DMS 273 (cell line): Measurements from ENCODE around the gene CCNDBP1.
"Not testable (repeated sequence)": the region's sequence is repeated elsewhere in the genome, so short reads cannot be mapped to it uniquely, and the experiment has no call there.

ENCODE experiments used
- DNase-seq: peaks from one replicate; lab custom pipeline; 2025; ENCODE audit not compliant: unreplicated experiment; lab: John Stamatoyannopoulos, UW

CCNDBP1 gene, protein sequence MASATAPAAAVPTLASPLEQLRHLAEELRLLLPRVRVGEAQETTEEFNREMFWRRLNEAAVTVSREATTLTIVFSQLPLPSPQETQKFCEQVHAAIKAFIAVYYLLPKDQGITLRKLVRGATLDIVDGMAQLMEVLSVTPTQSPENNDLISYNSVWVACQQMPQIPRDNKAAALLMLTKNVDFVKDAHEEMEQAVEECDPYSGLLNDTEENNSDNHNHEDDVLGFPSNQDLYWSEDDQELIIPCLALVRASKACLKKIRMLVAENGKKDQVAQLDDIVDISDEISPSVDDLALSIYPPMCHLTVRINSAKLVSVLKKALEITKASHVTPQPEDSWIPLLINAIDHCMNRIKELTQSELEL

DNA sequence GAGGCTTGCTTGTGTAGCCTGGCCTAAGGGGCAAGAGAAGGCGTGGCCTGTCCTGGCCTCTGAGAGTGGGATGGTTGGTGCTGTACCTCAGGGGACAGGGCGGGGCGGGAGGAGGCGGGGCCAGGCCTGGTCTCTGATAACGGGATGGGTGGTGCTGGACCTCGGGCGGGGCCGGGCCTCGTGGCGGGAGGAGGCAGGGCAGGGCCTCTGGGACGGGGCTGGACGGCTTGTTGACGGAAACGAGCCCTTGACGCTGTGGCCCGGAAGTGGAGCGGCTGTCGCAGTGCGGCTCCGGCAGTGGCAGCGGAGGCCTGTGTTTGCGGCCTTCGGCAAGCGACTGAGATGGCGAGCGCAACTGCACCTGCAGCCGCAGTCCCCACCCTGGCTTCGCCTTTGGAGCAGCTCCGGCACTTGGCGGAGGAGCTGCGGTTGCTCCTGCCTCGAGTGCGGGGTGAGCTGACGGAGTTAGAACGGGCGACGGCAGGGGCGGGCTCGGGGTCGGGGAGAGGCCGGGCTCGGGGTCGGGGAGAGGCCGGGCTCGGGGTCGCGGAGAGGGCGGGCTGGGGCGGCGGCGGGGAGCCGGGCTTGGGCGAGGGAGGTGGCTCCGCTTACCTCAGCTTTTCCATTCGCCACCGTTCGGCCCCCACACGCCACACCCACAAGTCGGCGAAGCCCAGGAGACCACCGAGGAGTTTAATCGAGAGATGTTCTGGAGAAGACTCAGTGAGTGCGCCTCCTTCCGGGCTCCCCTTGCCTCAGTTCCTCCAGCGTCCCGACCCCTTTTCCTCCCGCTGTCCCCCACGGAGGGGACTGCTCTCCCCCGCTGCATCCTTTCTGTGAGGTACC lies at the start of gene CCNDBP1:
Gene CCNDBP1 (plus strand): TSS at position 247 of the 846 bp plus-strand sequence. CDS start 96 bp downstream, at position 343.
- peak; percentile 90 for DNase-seq

DNA sequence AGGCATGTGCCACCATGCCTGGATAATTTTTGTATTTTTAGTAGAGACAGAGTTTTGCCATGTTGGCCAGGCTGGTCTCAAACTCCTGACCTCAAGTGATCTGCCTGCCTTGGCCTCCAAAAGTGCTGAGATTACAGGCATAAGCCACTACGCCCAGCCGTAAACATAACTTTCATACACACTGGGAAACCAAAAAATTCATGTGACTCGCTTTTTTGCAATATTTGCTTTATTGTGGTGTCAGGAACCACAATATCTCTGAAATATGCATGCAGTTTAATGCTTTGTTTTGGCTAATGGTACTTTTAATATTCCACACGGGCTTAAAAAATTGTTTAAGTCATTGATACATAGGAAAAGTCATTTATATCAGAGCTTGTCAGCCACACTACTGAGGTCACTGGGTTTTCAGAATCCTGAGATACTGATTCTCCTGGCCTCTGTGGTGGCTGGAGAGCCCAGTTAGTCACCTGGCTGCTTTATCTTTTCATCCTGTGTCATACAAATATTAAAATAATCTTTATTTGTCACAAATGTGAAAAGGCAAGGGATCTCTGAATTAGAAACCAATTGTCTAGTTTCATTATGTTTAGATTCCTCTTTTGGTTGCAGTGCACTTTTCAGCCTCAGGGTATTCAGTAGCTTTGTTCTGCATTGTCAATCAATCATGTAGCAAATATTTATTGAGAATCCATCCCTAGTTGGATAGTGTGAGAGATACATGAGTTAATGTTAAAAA lies 41.8 kb upstream of the CCNDBP1 start:
- DNase-seq, result no peak

DNA sequence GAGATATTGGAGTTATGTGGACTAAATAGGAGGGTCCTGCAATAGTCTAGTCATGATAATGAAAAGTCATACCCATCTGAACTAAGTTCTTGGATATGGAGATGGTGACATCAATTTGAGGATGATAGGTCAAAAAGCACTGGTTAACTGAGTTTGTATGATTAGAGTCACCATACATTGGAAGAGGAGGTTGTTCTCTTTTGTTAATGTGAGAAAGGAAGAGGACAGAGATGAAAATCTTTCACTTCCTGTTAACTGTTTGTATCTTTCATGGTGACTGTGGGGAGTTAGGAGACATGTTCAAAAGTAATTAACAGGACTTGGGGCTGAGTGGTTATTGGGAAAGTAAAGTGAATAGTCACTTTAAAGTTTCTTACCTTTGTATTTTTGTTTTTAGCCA lies 40.7 kb upstream of the CCNDBP1 start:
- DNase-seq, result no peak

DNA sequence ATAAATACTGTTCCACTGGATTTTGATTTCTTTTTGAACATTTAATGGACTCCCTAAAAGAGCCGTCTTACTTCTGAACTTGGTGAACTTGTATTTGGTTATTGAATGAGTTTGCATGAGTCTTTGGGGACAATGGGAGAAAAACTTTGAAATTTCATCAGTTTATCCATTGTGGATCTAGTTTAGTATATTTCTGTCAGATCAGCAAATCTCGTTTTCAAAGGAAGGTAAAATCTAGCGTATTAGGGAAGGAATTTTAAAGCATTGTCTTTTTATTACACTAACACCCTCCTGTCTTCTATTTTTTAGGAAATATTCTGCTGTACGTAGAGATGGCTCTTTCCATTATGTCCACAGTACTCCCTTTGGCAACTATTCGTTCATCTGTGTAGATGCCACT lies 39.0 kb upstream of the CCNDBP1 start:
- no peak for DNase-seq

DNA sequence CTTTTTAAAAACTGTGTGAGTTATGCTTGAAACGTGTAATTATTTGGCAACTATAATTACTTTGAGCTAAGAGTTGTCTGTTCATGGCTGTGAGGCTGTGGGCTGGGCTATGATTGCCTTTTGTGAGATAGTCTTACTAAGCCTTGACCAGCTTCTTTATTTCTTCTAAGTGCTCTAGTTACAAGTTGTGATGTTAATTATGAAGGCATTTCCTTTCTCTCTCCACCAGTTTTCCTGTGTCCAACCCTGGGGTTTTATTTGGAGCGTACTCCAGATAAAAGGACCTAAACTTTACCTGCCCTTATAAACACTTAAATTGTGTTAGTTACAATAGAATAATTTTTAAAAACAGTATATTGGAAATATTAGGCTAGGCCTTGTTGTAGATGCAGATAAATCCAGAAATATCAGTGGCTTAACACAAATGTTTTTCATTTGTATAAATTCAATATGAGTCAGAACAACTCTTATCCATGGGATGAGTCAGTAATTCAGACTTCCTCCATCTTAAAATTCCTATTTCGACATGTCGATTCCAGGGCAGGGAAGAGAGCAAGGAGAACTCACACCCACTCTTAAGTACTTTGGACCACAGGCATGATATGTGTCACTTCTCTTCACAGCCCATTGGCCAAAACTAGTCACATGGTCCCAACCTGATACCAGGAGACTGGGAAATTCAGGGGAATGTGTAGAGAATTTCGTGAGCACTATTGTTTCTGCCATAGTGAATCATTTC lies 34.8 kb upstream of the CCNDBP1 start:
- DNase-seq, result no peak

DNA sequence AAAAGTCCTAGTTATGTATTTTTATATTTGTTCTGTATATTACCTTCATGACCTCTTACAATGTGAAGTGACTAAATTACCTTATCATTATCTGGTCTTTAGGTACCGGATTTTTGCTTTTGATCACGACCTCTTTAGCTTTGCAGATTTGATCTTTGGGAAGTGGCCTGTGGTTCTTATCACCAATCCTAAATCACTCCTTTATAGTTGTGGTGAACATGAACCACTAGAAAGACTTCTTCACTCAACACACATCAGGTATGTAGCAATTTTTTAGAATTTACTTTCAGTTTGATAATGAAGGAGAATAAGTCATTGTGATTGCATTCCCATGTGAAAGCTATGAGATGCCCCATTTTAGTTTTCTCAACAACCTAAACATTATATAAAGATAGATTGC lies 33.5 kb upstream of the CCNDBP1 start:
- DNase-seq, result no peak

DNA sequence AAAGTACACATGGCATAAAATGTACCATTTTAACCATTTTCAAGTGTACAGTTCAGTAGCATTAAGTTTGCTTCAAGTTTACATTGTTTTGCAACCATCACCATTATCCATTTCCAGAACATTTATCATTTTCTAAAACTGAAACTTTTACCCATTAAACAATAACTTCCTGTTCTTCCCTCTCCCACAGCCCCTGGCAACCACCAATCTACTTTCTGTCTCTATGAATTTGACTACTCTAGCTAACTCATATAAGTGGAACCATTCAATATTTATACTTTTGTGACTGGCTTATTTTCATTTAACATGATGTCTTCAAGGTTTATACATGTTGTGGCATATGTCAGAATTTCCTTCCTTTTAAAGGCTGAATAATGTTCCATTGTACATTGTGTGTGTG lies 31.9 kb upstream of the CCNDBP1 start:
- DNase-seq, result no peak

DNA sequence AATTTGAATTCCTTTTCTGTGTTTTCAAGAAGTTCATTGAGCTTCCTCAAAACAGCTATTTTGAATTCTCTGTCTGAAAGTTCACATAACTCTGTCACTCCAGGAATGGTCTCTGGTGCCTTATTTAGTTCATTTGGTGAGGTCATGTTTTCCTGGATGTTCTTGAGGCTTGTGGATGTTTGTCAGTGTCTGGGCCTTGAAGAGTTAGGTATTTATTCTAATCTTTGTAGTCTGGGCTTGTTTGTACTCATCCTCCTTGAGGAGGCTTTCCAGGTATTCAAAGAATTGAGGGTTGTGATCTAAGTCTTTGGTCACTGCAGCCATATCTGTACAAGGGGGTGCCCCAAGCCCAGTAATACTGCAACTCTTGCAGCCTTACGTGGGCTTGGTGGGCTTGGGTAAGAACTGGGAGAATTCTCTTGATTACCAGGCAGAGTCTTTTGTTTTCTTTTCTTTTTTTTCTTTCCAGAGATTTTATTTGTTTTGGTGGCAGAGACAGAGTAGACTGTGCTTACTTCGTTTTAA lies 19.3 kb upstream of the CCNDBP1 start:
- DNase-seq, result no peak

DNA sequence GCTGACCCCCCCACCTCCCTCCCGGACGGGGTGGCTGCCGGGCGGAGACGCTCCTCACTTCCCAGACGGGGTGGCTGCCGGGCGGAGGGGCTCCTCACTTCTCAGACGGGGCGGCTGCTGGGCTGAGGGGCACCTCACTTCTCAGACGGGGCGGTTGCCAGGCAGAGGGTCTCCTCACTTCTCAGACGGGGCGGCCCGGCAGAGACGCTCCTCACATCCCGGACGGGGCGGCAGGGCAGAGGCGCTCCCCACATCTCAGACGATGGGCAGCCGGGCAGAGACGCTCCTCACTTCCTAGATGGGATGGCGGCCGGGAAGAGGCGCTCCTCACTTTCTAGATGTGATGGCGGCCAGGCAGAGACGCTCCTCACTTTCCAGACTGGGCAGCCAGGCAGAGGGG lies 17.9 kb upstream of the CCNDBP1 start:
- DNase-seq, result not testable (repeated sequence)

DNA sequence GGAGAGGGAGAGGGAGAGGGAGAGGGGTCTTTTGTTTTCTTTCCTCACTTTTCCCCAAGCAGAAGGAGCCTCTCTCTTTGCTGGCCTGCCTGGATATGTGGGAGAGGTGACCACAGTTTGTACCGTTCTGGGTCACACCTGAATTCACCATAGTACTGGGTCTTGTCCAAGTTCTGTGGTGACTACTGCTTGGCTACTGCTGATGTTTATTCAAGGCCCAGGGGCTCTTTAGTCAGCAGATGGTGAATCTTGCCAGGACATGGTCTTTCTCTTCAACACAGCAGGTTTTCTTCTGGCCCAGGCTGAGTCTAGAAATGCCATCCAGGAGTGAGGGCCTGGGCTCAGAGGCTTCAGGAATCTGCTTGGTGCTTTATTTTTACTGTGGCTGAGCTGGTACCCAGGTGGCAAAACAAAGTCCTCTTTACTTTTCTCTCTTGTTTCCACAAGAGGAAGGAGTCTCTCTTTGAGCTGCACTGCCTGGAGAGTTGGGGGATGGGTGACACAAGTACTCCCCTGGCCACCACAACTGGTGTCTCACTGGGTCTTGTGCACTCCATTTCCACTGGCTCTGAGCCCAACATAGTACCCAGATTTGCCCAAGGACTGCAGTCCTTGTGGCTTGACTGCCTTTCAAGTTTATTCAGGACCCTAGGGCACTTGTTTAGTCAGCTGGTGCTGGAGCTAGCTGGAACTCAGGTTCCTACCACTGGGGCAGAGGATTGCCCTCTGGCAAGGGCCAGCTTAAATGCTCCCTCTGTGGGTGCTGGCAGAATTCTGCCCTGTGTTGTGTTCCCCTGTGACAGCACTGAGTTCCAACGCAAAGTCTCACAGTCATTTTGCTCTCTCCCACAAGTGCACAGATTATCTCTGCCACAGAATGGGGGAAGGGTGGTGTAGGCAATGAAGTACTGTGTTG lies 16.8 kb upstream of the CCNDBP1 start:
- DNase-seq, result peak; percentile 46

DNA sequence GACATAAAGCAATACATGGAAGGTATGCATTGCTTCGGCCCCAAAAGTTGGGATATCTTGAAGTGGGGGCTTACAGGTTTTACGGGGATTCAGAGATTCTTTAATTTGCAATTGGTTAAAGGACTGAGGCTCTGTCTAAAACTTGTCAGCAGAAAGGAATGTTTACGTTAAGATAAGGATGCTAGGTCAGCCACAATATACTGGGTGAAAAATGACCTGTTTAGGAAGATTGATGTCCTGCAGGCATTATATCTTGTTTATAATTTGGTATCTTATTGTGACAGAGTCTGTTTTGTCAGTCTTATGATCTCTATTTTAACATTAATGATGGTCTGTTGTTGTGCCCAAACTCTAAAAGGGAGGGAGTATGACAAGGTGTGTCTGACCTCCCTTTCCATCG lies 15.3 kb upstream of the CCNDBP1 start:
- DNase-seq, result no peak

DNA sequence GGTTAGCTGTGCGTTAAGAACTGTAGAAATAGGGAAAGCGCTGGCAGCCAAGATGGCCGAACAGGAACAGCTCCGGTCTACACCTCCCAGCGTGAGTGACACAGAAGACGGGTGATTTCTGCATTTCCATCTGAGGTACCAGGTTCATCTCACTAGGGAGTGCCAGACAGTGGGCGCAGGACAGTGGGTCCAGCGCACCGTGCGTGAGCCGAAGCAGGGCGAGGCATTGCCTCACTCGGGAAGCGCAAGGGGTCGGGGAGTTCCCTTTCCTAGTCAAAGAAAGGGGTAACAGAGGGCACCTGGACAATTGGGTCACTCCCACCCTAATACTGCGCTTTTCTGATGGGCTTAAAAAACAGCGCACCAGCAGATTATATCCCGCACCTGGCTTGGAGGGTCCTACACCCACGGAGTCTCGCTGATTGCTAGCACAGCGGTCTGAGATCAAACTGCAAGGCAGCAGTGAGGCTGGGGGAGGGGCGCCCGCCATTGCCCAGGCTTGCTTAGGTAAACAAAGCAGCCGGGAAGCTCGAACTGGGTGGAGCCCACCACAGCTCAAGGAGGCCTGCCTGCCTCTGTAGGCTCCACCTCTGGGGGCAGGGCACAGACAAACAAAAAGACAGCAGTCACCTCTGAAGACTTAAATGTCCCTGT lies 9.4 kb upstream of the CCNDBP1 start:
- DNase-seq, result not testable (repeated sequence)

DNA sequence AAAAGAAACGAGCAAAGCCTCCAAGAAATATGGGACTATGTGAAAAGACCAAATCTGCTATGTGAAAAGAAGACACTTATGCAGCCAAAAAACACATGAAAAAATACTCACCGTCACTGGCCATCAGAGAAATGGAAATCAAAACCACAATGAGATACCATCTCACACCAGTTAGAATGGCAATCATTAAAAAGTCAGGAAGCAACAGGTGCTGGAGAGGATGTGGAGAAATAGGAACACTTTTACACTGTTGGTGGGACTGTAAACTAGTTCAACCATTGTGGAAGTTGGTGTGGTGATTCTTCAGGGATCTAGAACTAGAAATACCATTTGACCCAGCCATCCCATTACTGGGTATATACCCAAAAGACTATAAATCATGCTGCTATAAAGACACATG lies 8.1 kb upstream of the CCNDBP1 start:
- DNase-seq, result not testable (repeated sequence)

DNA sequence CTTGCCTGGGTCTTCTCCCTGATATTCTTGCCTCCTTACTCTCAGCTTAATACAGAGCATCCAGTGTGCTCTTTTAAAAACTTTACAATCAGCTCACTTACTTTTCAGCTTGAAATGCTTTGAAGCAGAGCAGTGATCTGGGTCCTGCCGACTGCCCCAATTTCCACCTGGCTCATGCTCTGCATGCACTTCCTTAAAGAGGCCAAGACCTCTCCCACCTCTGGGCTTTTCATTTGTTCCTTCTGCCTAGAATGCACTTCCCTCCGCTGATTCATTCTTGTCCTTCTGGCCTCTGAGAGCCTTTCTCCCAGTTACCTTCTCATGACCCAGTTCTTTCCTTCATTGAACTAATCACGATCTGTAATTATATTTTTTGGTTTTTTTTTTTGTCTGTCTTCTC lies 1.9 kb upstream of the CCNDBP1 start:
- no peak for DNase-seq

DNA sequence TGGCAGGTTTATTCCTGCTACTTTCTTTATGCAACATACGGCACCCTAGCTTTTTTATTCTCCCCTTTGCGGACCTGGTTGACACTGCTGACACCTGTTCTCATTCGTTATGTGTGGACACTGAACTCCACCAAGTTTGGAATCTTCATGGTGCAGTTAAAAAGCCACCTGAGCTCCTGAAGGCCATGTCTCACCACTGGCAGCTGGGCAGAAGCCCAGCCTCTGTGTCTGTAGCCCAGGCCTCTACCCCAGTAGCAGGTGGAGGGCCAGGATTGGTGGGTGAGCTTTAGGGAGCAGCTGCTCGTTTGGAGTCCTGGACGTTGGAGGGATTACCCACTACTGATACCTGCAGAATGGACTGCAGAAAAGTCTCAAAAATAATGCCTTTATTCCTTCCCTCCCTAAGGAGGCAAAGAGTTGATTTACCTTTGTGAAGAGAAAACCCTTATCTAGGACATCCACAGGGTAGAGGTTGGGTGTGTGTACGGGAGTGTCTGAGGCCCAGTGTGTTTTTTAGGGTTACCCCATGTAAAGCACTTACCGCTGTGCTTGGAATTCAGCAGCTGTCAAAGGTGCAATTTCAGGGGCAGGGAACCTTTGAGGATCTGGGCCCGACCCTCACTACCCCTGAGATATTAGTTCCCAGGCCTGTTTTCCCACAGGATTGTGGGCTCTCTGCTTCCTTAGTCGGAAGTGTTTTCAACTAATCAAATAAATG lies 637 bp upstream of the CCNDBP1 start:
- DNase-seq, result no peak

DNA sequence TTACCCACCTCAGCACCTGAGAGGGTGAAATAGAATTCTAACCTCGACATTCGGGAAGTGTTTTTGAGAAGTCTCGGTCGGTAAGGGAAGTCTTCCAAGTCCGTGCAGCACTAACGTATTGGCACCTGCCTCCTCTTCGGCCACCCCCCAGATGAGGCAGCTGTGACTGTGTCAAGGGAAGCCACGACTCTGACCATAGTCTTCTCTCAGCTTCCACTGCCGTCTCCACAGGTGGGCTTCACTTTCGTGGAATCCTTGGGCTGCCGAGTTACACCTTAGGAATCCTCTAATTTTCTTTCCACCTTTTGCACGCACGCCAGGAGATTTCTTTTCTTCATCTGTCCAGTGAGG lies 775 bp downstream of the CCNDBP1 start:
- no peak for DNase-seq

DNA sequence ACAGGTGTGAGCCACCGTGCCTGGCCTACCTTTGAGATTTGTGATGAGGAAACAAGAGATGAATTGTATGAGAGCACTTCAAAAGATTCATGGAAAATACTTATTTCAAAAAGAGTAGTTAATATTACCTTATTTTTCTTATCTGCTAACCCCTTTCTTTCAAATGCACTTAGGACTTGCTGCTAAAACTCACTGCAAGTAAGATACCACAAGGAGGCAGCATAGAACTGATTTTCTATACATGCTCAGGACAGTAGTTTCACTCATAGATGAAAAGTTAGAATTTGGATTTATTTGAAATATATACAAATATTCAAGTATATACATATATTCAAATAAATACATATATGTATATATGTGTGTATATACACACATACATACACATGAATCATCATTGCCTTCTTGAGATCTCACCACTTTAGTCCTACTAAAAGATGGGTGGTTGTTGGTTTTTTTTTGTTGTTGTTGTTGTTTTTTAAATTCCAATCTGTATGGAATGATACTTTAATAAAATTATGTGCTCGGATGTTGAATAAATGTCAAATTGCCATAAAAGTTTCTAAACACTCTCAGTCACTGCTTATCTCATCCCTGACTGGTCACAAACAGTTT lies 2.4 kb downstream of the CCNDBP1 start:
- DNase-seq, result peak; percentile 53

DNA sequence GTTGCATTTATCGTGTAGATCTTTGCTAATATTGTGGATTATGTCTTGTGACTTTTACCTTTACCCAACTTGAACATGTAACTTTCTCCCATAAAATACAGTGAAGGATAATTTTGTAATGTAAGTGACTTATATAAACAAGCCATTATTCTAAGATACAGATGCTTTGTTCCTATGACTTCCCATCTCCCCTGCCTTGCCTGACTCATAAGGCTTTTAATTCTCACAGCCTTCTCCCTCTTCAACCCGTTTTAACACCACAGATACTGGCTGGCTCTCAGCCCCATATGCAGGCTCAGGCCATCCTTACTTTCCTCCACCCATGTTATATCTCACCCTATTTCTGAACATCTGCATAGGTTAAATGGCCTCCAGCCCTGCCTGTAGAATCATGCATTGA lies 4.1 kb downstream of the CCNDBP1 start:
- no peak for DNase-seq
